HEK293 (cell line): ENCODE data around the gene PRRT1.

Source experiments
- CTCF ChIA-PET: fragments of 350-600 bp; formaldehyde crosslinking; extraction: SDS; loops from one replicate; lab custom pipeline; 2021; ENCODE audit warnings: antibody characterized with exemption; lab: Yijun Ruan, JAX
- POLR2A ChIA-PET: fragments of 300-600 bp; formaldehyde crosslinking; extraction: SDS; loops from one replicate; lab custom pipeline; 2020; ENCODE audit warnings: antibody characterized with exemption, inconsistent platforms; lab: Yijun Ruan, JAX
- H3K27ac ChIP-seq: fragments of 200-500 bp; sonication (Bioruptor generic); 2 replicates; pipeline ENCODE4 v1.5.1; 2014; ENCODE audit warnings: low read depth, low read length, control low read depth, inconsistent platforms; ENCODE audit errors: extremely low read depth
- H3K36me3 ChIP-seq, 2 experiments: fragments of 200-500 bp in 1 of 2; sonication (Bioruptor generic) in 1 of 2; 1 replicate in 1 of 2; 2 replicates in 1 of 2; pipeline ENCODE4 v1.5.1; 2014 to 2017; ENCODE audit warnings: inconsistent platforms in 2 of 2, low read length in 2 of 2; ENCODE audit not compliant: control insufficient read depth in 2 of 2, insufficient read depth in 1 of 2
- H3K4me1 ChIP-seq: fragments of 200-500 bp; sonication (Bioruptor generic); 2 replicates; pipeline ENCODE4 v1.5.1; 2014; ENCODE audit warnings: mild to moderate bottlenecking, low read length, inconsistent platforms; ENCODE audit not compliant: control insufficient read depth, insufficient read depth
- H3K4me3 ChIP-seq: 2 replicates; pipeline ENCODE4 v1.5.1; 2011; ENCODE audit warnings: low read depth, mild to moderate bottlenecking, control low read depth, low read length, moderate library complexity
- H3K9me3 ChIP-seq: fragments of 200-500 bp; sonication (Bioruptor generic); 2 replicates; pipeline ENCODE4 v1.5.1; 2014; ENCODE audit warnings: low read depth, low read length, inconsistent platforms; ENCODE audit not compliant: control insufficient read depth, insufficient read depth
- GLIS1 ChIP-seq: fragments of 450-650 bp; formaldehyde crosslinking; IDR thresholded peaks from 2 replicates; pipeline ENCODE4 v1.5.1; 2016; ENCODE audit warnings: missing biosample characterization, missing genetic modification characterization
- HOXD13 ChIP-seq: sonication (generic); formaldehyde crosslinking; IDR thresholded peaks from 2 replicates; pipeline ENCODE4 v1.8.0; 2022; ENCODE audit warnings: missing genetic modification reagents, borderline replicate concordance
- MZF1 ChIP-seq: fragments of 450-650 bp; formaldehyde crosslinking; IDR thresholded peaks from 2 replicates; pipeline ENCODE4 v1.5.1; 2017; ENCODE audit warnings: missing biosample characterization, missing genetic modification characterization, borderline replicate concordance
- OVOL3 ChIP-seq: fragments of 450-650 bp; formaldehyde crosslinking; IDR thresholded peaks from 2 replicates; pipeline ENCODE4 v1.5.1; 2016; ENCODE audit warnings: missing biosample characterization, missing genetic modification characterization
- ZBTB17 ChIP-seq: fragments of 450-650 bp; formaldehyde crosslinking; IDR thresholded peaks from 2 replicates; pipeline ENCODE4 v1.5.1; 2016; ENCODE audit warnings: missing biosample characterization, missing genetic modification characterization
- ZFHX2 ChIP-seq: fragments of 450-650 bp; formaldehyde crosslinking; conservative IDR thresholded peaks from 2 replicates; pipeline ENCODE4 v1.5.1; 2016; ENCODE audit warnings: missing biosample characterization, missing genetic modification characterization
- ZFP3 ChIP-seq: fragments of 450-650 bp; formaldehyde crosslinking; IDR thresholded peaks from 2 replicates; pipeline ENCODE4 v1.5.1; 2016; ENCODE audit warnings: low read depth, missing biosample characterization, missing genetic modification characterization
- ZIC2 ChIP-seq: fragments of 450-650 bp; formaldehyde crosslinking; IDR thresholded peaks from 2 replicates; pipeline ENCODE4 v1.5.1; 2016; ENCODE audit warnings: missing biosample characterization, missing genetic modification characterization
- ZNF157 ChIP-seq: fragments of 450-650 bp; formaldehyde crosslinking; IDR thresholded peaks from 2 replicates; pipeline ENCODE4 v1.5.1; 2016; ENCODE audit warnings: missing biosample characterization, missing genetic modification characterization
- ZNF169 ChIP-seq: fragments of 450-650 bp; formaldehyde crosslinking; IDR thresholded peaks from 2 replicates; pipeline ENCODE4 v1.5.1; 2016; ENCODE audit warnings: missing biosample characterization, missing genetic modification characterization
- ZNF18 ChIP-seq: fragments of 450-650 bp; formaldehyde crosslinking; IDR thresholded peaks from 2 replicates; pipeline ENCODE4 v1.5.1; 2016; ENCODE audit warnings: missing biosample characterization, missing genetic modification characterization
- ZNF214 ChIP-seq: fragments of 450-650 bp; formaldehyde crosslinking; IDR thresholded peaks from 2 replicates; pipeline ENCODE4 v1.5.1; 2017; ENCODE audit warnings: missing biosample characterization, mild to moderate bottlenecking, missing genetic modification characterization, borderline replicate concordance
- ZNF37A ChIP-seq: fragments of 450-650 bp; IDR thresholded peaks from 2 replicates; pipeline ENCODE4 v1.5.1; 2018; ENCODE audit warnings: missing biosample characterization, missing genetic modification characterization
- ZNF394 ChIP-seq: fragments of 450-650 bp; formaldehyde crosslinking; IDR thresholded peaks from 2 replicates; pipeline ENCODE4 v1.5.1; 2016; ENCODE audit warnings: missing biosample characterization, missing genetic modification characterization, mild to moderate bottlenecking, moderate library complexity, borderline replicate concordance
- ZNF426 ChIP-seq: fragments of 450-650 bp; formaldehyde crosslinking; IDR thresholded peaks from 2 replicates; pipeline ENCODE4 v1.5.1; 2017; ENCODE audit warnings: missing biosample characterization, missing genetic modification characterization, mild to moderate bottlenecking, inconsistent platforms, moderate library complexity
- ZNF449 ChIP-seq: fragments of 450-650 bp; formaldehyde crosslinking; IDR thresholded peaks from 2 replicates; pipeline ENCODE4 v1.5.1; 2017; ENCODE audit warnings: missing biosample characterization, mild to moderate bottlenecking, missing genetic modification characterization, moderate library complexity
- ZNF518A ChIP-seq: fragments of 450-650 bp; formaldehyde crosslinking; conservative IDR thresholded peaks from 2 replicates; pipeline ENCODE4 v1.5.1; 2016; ENCODE audit warnings: low read depth, missing biosample characterization, missing genetic modification characterization
- ZNF521 ChIP-seq: fragments of 450-650 bp; formaldehyde crosslinking; IDR thresholded peaks from 2 replicates; pipeline ENCODE4 v1.5.1; 2017; ENCODE audit warnings: missing biosample characterization, mild to moderate bottlenecking, missing genetic modification characterization
- ZNF529 ChIP-seq: fragments of 450-650 bp; formaldehyde crosslinking; IDR thresholded peaks from 2 replicates; pipeline ENCODE4 v1.5.1; 2017; ENCODE audit warnings: missing genetic modification characterization, missing biosample characterization; ENCODE audit not compliant: insufficient replicate concordance
- ZNF561 ChIP-seq: fragments of 450-650 bp; IDR thresholded peaks from 2 replicates; pipeline ENCODE4 v1.5.1; 2018; ENCODE audit warnings: missing biosample characterization, missing genetic modification characterization, borderline replicate concordance
- ZNF707 ChIP-seq: fragments of 450-650 bp; formaldehyde crosslinking; IDR thresholded peaks from 2 replicates; pipeline ENCODE4 v1.5.1; 2016; ENCODE audit warnings: missing biosample characterization, missing genetic modification characterization
- ZSCAN23 ChIP-seq: fragments of 450-650 bp; formaldehyde crosslinking; IDR thresholded peaks from 2 replicates; pipeline ENCODE4 v1.5.1; 2016; ENCODE audit warnings: missing biosample characterization, missing genetic modification characterization
- ZSCAN30 ChIP-seq: fragments of 450-650 bp; IDR thresholded peaks from 2 replicates; pipeline ENCODE4 v1.5.1; 2018; ENCODE audit warnings: missing biosample characterization, mild to moderate bottlenecking, missing genetic modification characterization, moderate library complexity

Gene PRRT1

GRCh38 chr6:32158052-32158451, 6.3 kb upstream of the PRRT1 start:
- CTCF ChIA-PET: interaction anchor here (0.6 to 1.4 kb wide), 4 partner anchors 25 to 39 kb away, joined by 3 to 5 read pairs (median 3); no protein-coding TSS in a partner anchor
- peaks cover 29 to 54% of the 10 kb centered on the region in 2 experiments for H3K36me3 ChIP-seq
- TF ChIP-seq ZSCAN23 (no peak), ZNF529 (tag by site-specific recombination) (peak; percentile 100)
- POLR2A ChIA-PET: interaction anchor here (1.1 to 1.4 kb wide), 3 partner anchors 30 to 82 kb away, joined by 3 to 5 read pairs (median 4); partner anchors contain the start of gene ATF6B
- H3K4me3 ChIP-seq: no peak overlapping the region
- H3K4me1 ChIP-seq: no peaks in the 10 kb centered on the region
- no peak overlapping the region for H3K27ac ChIP-seq
- no peaks in the 10 kb centered on the region for H3K9me3 ChIP-seq

GRCh38 chr6:32156891-32157290, 5.2 kb upstream of the PRRT1 start:
- TF ChIP-seq ZNF449: no peak
- no peak for TF ChIP-seq ZNF18
- no peak for TF ChIP-seq ZNF394 (tag by site-specific recombination)
- TF ChIP-seq OVOL3 (tag by site-specific recombination): no peak
- TF ChIP-seq ZNF214: no peak
- no peak for TF ChIP-seq ZNF561
- ChIA-PET POLR2A (no interaction called here), CTCF (interaction anchor here (1.8 kb wide), 1 partner anchor 39 kb away, joined by 6 read pairs; no protein-coding TSS in a partner anchor)

GRCh38 chr6:32154514-32155161, 2.9 kb upstream of the PRRT1 start:
- Histone ChIP-seq H3K36me3 (peaks cover 22 to 41% of the 10 kb centered on the region in 2 experiments), H3K4me3 (peak overlapping the region; percentile 66), H3K9me3 (no peaks in the 10 kb centered on the region), H3K4me1 (peaks cover 7% of the 10 kb centered on the region; the same call in 1 of the 2 replicates), H3K27ac (peak overlapping the region; percentile 80)
- CTCF ChIA-PET: interaction anchor here (0.5 to 1.3 kb wide), 16 partner anchors 8 to 893 kb away, joined by 3 to 21 read pairs (median 4); partner anchors contain the start of genes ATF6B, EGFL8 and FKBPL
- POLR2A ChIA-PET: interaction anchor here (0.6 to 1.2 kb wide), 6 partner anchors 12 to 51 kb away, joined by 3 to 8 read pairs (median 4); partner anchors contain the start of genes ATF6B and FKBPL
- TF ChIP-seq ZFHX2 (tag by site-specific recombination): 0 out of 2 replicates have a peak, but pooled peaks have one; percentile 6
- TF ChIP-seq ZSCAN30 (tag by site-specific recombination): 0 out of 2 replicates have a peak, but pooled peaks have one; percentile 23
- no peak for TF ChIP-seq ZNF707 (tag by site-specific recombination)
- TF ChIP-seq ZFP3 (tag by site-specific recombination): no peak
- TF ChIP-seq ZNF521: no peak
- TF ChIP-seq ZNF169 (tag by site-specific recombination): no peak
- TF ChIP-seq ZBTB17 (tag by site-specific recombination): 0 out of 2 replicates have a peak, but pooled peaks have one; percentile 3
- TF ChIP-seq ZNF37A (tag by site-specific recombination): no peak
- no peak; the same call in 1 of the 2 replicates for TF ChIP-seq GLIS1 (tag by site-specific recombination)
- no peak for TF ChIP-seq ZNF518A
- no peak for TF ChIP-seq ZNF157 (tag by site-specific recombination)
- no peak for TF ChIP-seq HOXD13 (CRISPR knock-in tag)
- TF ChIP-seq ZNF426 (tag by site-specific recombination): no peak
- TF ChIP-seq MZF1 (tag by site-specific recombination): no peak
- no peak for TF ChIP-seq ZNF529 (tag by site-specific recombination)
- TF ChIP-seq ZIC2 (tag by site-specific recombination): peak; percentile 99

More at GRCh38 chr6:32156891-32157290, 5.2 kb upstream of the PRRT1 start:
- Histone ChIP-seq H3K4me1 (peaks cover 7% of the 10 kb centered on the region; the same call in 1 of the 2 replicates), H3K4me3 (no peak overlapping the region), H3K36me3 (peaks cover 28 to 43% of the 10 kb centered on the region in 2 experiments), H3K27ac (no peak overlapping the region), H3K9me3 (no peaks in the 10 kb centered on the region)
